C4-2B (cell line): Measurements from ENCODE around the gene CPLANE1.
"Not testable (repeated sequence)": the region's sequence is repeated elsewhere in the genome, so short reads cannot be mapped to it uniquely, and the experiment has no call there.

ENCODE experiments used
- ZFX ChIP-seq: fragments of 450-650 bp; IDR thresholded peaks from 2 replicates; pipeline ENCODE4 v1.6.1; 2017
- TF ChIP-seq, protein P1 (sequence below): fragments of 450-650 bp; conservative IDR thresholded peaks from 2 replicates; pipeline ENCODE4 v1.5.1; 2017; ENCODE audit warnings: mild to moderate bottlenecking

DNA sequence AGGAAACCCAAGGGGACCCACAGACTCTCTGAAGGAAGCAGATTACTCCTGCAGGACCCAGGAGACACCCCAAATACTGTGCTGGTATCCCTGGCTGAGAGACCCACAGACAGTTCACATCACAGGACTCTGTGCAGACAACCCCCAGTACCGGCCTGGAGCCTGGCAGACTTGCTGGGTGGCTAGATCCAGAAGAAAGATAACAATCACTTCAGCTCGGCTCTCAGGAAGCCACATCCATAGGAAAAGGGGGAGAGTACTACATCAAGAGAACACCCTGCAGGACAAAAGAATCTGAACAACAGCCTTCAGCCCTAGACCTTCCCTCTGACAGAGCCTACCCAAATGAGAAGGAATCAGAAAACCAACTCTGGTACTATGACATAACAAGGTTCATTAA is 166.2 kb downstream of the CPLANE1 start:
- TF ChIP-seq, protein P1, sequence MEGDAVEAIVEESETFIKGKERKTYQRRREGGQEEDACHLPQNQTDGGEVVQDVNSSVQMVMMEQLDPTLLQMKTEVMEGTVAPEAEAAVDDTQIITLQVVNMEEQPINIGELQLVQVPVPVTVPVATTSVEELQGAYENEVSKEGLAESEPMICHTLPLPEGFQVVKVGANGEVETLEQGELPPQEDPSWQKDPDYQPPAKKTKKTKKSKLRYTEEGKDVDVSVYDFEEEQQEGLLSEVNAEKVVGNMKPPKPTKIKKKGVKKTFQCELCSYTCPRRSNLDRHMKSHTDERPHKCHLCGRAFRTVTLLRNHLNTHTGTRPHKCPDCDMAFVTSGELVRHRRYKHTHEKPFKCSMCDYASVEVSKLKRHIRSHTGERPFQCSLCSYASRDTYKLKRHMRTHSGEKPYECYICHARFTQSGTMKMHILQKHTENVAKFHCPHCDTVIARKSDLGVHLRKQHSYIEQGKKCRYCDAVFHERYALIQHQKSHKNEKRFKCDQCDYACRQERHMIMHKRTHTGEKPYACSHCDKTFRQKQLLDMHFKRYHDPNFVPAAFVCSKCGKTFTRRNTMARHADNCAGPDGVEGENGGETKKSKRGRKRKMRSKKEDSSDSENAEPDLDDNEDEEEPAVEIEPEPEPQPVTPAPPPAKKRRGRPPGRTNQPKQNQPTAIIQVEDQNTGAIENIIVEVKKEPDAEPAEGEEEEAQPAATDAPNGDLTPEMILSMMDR: not testable (repeated sequence)
- not testable (repeated sequence) for TF ChIP-seq ZFX
